ENCODE data around the gene PCBD2. TPM values are rescaled to one million over a fixed set of nuclear protein-coding genes. Genes with fewer than 3 reads are reported as not detected.
"Not testable (repeated sequence)": the region's sequence is repeated elsewhere in the genome, so short reads cannot be mapped to it uniquely, and the experiment has no call there.

PCBD2 gene
- total RNA-seq, 3 donors from 2014 or later, result 14.0 to 21.1 (median 15.9) TPM

DNA sequence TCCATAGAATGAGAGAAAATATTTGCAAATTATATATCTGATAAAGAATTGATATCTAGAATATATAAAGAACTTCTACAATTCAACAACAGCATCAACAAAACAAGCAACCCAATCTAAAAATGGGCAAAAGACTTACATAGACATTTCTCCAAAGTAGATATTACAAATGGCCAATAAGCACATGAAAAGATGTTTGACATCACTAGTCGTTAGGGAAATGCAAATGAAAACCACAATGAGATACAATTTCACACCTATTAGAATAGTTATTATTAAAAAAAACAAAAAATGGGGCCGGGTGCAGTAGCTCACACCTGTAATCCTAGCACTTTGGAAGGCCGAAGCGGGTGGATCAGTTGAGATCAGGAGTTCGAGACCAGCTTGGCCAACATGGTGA, 87.2 kb downstream of the PCBD2 start:
- intact Hi-C loops (cut with DNase I, micrococcal nuclease), result no loop called here
- DNase-seq, result no peak
- TF ChIP-seq, protein P1, sequence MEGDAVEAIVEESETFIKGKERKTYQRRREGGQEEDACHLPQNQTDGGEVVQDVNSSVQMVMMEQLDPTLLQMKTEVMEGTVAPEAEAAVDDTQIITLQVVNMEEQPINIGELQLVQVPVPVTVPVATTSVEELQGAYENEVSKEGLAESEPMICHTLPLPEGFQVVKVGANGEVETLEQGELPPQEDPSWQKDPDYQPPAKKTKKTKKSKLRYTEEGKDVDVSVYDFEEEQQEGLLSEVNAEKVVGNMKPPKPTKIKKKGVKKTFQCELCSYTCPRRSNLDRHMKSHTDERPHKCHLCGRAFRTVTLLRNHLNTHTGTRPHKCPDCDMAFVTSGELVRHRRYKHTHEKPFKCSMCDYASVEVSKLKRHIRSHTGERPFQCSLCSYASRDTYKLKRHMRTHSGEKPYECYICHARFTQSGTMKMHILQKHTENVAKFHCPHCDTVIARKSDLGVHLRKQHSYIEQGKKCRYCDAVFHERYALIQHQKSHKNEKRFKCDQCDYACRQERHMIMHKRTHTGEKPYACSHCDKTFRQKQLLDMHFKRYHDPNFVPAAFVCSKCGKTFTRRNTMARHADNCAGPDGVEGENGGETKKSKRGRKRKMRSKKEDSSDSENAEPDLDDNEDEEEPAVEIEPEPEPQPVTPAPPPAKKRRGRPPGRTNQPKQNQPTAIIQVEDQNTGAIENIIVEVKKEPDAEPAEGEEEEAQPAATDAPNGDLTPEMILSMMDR (IDR thresholded peaks at IDR 0.05), result no peak
- Histone ChIP-seq H3K4me3 (no peak overlapping the region), H3K9me3 (no peaks in the 10 kb centered on the region), H3K4me1 (ENCODE audit: low read depth) (no peaks in the 10 kb centered on the region), H3K36me3 (ENCODE audit: low read depth) (no peaks in the 10 kb centered on the region)
- ATAC-seq, result no peak

DNA sequence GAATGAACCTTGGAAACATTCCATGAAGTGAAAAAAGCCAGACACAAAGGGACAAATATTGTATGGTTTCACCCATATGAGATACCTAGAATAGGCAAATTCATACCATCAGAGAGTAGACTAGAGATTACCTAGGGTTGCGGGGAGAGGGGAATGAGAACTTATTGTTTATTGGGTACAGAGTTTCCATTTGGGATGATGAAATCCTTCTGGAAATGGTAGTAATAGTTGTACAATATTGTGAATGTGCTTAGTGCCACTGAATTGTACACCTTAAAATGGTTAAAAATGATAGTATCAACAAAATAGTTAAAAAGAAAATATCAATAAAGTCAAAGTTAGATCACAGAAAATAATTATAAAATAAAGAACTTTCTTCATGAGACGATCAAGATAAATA, 88.2 kb downstream of the PCBD2 start:
- DNase-seq (no peak), ATAC-seq (no peak)
- no peaks in the 10 kb centered on the region for H3K36me3 ChIP-seq (ENCODE audit: low read depth)
- TF ChIP-seq, protein P1 (IDR thresholded peaks at IDR 0.05), result no peak
- intact Hi-C loops (cut with DNase I, micrococcal nuclease), result no loop called here
- no peak overlapping the region for H3K4me3 ChIP-seq
- H3K9me3 ChIP-seq, result no peaks in the 10 kb centered on the region
- H3K4me1 ChIP-seq (ENCODE audit: low read depth), result no peaks in the 10 kb centered on the region

DNA sequence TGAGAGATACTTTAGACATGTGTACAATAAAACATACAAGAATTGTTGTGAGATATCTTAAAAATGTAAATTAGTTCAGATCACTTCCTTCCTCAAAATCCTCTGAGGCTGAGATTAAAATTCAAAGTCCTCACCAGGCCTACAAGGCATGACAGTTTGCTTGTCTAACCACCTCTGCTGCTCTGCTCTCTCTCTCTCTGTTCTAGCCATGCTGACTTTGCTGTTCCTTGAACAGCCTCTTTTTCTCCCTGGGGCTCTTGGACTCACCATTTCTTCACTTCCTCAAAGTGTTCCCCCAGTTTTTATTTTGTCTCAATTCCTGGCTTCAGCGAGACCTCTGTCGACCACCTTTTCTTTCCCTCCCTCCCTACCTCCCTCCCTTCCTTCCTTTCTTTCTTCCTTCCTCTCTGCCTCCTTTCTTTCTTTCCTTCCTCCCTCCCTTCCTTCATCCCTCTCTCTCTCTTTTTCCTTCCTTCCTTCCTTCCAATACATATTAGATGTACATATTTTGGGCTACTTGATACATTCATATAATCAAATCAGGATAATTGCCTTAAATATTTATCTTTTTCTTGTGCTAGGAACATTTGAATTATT, 89.7 kb downstream of the PCBD2 start:
- ATAC-seq (no peak), DNase-seq (no peak)
- Histone ChIP-seq H3K36me3 (ENCODE audit: low read depth) (no peaks in the 10 kb centered on the region), H3K4me3 (no peak overlapping the region), H3K4me1 (ENCODE audit: low read depth) (no peaks in the 10 kb centered on the region), H3K9me3 (no peaks in the 10 kb centered on the region)
- TF ChIP-seq, protein P1 (IDR thresholded peaks at IDR 0.05), result no peak
- intact Hi-C loops (cut with DNase I, micrococcal nuclease), result no loop called here

DNA sequence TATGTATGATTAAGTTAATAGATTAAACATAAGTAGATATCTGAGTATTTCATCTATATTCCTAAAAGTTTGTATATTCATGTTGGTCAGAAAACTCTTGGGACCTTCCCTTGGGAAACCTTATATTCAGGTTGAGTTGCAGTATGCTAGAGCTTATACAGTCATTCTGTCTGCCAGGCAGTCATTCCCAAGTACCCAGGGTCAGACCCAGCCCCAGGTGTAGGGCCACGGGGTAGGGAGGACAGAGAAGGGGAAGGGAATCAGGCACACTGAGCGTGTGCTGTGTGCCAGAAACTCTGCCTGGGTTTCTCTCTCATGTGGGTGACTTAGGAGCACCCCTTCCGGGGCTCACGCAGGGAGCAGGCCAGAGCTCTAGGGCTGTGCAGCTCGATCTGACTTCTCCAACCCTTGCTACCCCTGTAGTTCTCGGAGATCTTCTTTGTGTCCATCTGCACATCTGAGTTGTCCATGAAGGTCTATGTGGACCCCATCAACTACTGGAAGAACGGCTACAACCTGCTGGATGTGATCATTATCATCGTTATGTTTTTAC, 91.0 kb downstream of the PCBD2 start:
- no peak overlapping the region for H3K4me3 ChIP-seq
- no peaks in the 10 kb centered on the region for H3K4me1 ChIP-seq (ENCODE audit: low read depth)
- H3K36me3 ChIP-seq (ENCODE audit: low read depth), result no peaks in the 10 kb centered on the region
- DNase-seq (no peak), ATAC-seq (no peak)
- TF ChIP-seq, protein P1 (IDR thresholded peaks at IDR 0.05), result no peak
- no peaks in the 10 kb centered on the region for H3K9me3 ChIP-seq
- intact Hi-C loops (cut with DNase I, micrococcal nuclease), result no loop called here

DNA sequence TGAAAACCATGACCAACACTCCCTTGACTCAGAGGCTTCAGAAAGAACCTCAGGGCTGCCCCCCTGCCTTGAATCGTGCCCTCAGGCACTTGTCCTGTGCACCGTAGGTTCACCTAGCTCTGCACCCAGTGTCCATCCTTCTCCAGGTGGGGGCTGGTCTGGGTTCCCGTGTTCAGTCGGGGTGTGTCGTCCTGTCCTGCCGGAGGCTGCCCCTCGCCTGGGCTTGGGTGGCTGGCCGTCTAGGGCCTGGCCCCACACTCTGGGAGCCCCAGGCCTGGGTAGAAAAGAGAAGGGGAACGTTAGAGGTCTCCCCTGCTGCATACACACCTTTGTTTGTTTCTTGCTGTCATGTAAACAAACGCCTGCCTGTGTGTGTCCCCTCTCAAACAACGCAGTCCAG, 92.1 kb downstream of the PCBD2 start:
- H3K9me3 ChIP-seq, result no peaks in the 10 kb centered on the region
- intact Hi-C loops (cut with DNase I, micrococcal nuclease), result no loop called here
- TF ChIP-seq, protein P1 (IDR thresholded peaks at IDR 0.05), result no peak

DNA sequence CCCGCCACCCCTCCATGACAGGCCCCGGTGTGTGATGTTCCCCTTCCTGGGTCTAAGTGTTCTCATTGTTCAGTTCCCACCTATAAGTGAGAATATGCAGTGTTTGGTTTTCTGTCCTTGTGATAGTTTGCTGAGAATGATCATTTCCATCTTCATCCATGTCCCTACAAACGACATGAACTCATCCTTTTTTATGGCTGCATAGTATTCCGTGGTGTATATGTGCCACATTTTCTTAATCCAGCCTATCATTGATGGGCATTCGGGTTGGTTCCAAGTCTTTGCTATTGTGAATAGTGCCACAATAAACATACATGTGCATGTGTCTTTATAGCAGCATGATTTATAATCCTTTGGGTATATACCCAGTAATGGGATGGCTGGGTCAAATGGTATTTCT, 93.1 kb downstream of the PCBD2 start:
- H3K4me1 ChIP-seq (ENCODE audit: low read depth); H3K9me3 ChIP-seq; H3K4me3 ChIP-seq; DNase-seq; H3K36me3 ChIP-seq (ENCODE audit: low read depth); intact Hi-C loops (cut with DNase I, micrococcal nuclease); ATAC-seq: not testable (repeated sequence)

More for the DNA sequence above, 92.1 kb downstream of the PCBD2 start:
- Histone ChIP-seq H3K4me3 (no peak overlapping the region), H3K4me1 (ENCODE audit: low read depth) (no peaks in the 10 kb centered on the region), H3K36me3 (ENCODE audit: low read depth) (no peaks in the 10 kb centered on the region)
- ATAC-seq (no peak), DNase-seq (no peak)

All from mucosa of descending colon (tissue), 3 donors.